GM21576 (cell line): Measurements from ENCODE around the gene YWHAB.

ENCODE experiments used
- ATAC-seq: cut with Tn5 transposase; IDR thresholded peaks from one replicate; pipeline ENCODE4 v1.9.1; 2021; ENCODE audit warnings: mild to moderate bottlenecking, moderate library complexity; ENCODE audit not compliant: unreplicated experiment

YWHAB gene

DNA sequence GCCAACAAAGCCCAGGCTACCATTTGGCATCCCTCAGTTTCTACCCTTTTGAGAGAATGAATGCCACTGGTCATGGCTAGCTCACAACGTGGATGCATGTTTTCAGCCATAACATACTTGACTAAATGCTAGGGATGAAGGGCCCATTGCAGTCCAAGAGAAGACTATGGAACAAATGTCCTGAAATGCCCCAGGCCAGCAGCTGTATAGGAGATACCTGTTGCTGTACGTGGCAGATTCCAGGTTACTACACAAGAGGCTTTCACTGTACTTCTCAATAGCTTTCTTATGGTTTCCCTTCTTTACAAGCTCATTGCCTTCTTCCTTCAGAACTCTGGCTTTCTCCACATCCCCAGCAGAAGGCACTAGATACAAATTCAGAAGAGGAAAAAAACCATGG is 63.0 kb downstream of the YWHAB start:
- no peak for ATAC-seq

DNA sequence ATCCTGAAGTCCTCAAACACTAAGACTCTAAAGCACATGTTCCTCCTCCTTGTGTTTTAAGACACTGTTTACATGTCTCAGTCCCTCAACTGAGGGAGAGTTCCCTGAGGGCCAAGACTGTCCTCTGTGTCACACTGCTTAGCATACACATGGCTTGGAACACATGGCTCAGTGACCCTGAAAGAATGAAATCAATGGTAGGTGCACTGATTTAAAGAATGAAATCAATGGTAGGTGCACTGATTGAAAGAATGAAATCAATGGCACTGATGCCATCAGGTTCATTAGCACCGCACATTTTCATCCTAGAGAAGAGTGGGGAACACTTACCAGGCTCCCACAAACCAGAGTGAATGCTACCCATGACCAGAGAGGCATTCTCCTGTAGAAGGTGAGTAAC is 64.9 kb downstream of the YWHAB start:
- ATAC-seq: no peak

DNA sequence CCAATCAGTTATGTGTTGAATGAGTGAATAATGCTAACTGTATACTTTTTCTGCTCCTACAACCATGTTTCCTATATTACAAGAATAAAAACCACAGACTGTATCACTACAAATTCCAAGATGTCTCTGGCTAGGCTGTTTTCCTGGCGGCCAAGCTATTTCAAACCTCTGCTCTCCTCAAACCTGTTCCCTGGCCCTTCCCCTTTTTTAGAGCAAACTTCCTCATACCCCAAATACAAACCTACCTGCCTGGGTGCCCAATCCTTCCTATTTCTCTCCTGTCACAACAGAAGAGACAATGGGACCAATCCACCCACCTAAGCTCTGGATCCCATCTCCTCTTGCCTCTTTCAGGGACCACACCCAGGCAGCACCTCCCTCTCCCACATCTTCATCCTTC is 67.2 kb downstream of the YWHAB start:
- ATAC-seq: no peak

DNA sequence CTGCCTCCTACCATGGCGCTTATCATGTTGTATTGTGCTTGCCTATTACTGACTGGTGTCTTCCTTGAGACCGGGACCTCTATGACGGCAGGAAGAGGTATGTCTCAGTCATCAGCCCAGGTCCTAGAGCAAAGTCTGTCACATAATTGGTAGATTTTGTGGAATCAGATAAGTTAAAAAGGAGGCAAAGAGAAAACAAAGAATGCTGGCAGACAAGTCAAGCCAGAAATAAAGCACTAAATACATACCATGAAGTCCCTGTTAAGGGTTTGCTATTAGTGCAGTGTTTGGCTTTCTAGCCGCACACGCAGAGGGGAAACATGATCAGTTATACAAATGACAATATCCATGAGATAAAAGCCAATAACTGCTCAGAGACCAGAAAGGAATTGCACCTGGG is 68.7 kb downstream of the YWHAB start:
- no peak for ATAC-seq

DNA sequence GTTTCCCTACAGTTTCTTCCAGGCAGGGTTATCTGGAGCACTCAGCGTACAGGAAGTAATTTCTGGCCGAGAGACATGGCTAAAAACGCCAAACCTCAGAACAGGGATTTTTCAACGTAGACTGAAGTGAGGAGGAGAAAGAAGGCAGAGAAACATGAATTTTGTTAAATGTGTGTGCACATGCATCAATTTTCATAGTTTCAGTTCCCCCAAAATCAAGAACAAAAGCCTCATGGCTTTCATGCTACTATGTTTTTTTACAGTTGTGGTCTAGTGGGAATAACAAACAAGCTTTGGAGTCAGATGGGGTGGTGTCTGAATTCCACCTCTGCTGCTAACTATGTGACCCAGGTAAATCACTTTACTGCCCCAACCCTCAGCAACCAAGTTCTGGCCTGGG is 69.8 kb downstream of the YWHAB start:
- ATAC-seq: no peak

DNA sequence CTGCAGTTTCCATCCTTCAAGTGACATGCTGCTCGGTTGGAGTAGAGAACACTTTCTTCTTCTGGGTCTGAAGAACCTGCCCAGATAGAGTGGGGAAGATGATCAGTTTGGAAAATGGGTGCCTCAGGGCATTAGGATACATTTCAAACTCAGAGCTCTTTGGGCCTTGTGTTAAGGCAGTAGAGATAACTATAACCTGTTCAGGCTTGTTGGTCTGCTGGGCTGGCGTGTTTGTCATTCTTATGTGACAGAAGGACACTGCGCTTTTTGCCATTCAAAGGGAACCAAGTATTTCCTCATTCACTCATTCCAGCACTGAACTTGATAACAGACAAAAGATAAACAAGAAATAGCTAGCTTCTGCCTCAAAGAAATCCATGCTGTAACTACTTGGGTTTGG is 70.9 kb downstream of the YWHAB start:
- no peak for ATAC-seq
